Neural cell (in vitro differentiated cells): Measurements from ENCODE around the gene CPN1.

Experiments used
- EP300 ChIP-seq: fragments of 450-650 bp; conservative IDR thresholded peaks from 2 replicates; pipeline ENCODE4 v1.6.1; 2014; ENCODE audit warnings: antibody characterized with exemption, mild to moderate bottlenecking, moderate library complexity; ENCODE audit not compliant: poor library complexity, severe bottlenecking
- EZH2 ChIP-seq: fragments of 200-600, 300-800 bp; shearing (Covaris generic), sonication (generic); IDR thresholded peaks from 2 replicates; pipeline ENCODE4 v1.6.1; 2014; ENCODE audit warnings: antibody characterized with exemption, low read length, borderline replicate concordance, mild to moderate bottlenecking; ENCODE audit not compliant: insufficient read depth, poor library complexity, severe bottlenecking
- POLR2AphosphoS5 ChIP-seq: IDR thresholded peaks from 2 replicates; pipeline ENCODE4 v1.6.1; 2012
- RAD21 ChIP-seq: fragments of 450-650 bp; conservative IDR thresholded peaks from 2 replicates; pipeline ENCODE4 v1.6.1; 2014; ENCODE audit warnings: antibody characterized with exemption, mild to moderate bottlenecking, moderate library complexity
- SMC3 ChIP-seq: fragments of 450-650 bp; conservative IDR thresholded peaks from 2 replicates; pipeline ENCODE4 v1.6.1; 2014; ENCODE audit warnings: antibody characterized with exemption, mild to moderate bottlenecking, moderate library complexity; ENCODE audit not compliant: poor library complexity
- TAF1 ChIP-seq: IDR thresholded peaks from 2 replicates; pipeline ENCODE4 v1.6.1; 2012; ENCODE audit warnings: low read depth
- TF ChIP-seq, protein P1 (sequence below): fragments of 450-650 bp; IDR thresholded peaks from 2 replicates; pipeline ENCODE4 v1.5.1; 2014; ENCODE audit warnings: antibody characterized with exemption, mild to moderate bottlenecking, moderate library complexity; ENCODE audit not compliant: poor library complexity, severe bottlenecking
- TF ChIP-seq, protein P2 (sequence below): IDR thresholded peaks from 2 replicates; pipeline ENCODE4 v1.6.1; 2012; ENCODE audit warnings: borderline replicate concordance

GRCh38 chr10:100101192-100102076, 19.8 kb upstream of the CPN1 start:
- TF ChIP-seq, protein P1, sequence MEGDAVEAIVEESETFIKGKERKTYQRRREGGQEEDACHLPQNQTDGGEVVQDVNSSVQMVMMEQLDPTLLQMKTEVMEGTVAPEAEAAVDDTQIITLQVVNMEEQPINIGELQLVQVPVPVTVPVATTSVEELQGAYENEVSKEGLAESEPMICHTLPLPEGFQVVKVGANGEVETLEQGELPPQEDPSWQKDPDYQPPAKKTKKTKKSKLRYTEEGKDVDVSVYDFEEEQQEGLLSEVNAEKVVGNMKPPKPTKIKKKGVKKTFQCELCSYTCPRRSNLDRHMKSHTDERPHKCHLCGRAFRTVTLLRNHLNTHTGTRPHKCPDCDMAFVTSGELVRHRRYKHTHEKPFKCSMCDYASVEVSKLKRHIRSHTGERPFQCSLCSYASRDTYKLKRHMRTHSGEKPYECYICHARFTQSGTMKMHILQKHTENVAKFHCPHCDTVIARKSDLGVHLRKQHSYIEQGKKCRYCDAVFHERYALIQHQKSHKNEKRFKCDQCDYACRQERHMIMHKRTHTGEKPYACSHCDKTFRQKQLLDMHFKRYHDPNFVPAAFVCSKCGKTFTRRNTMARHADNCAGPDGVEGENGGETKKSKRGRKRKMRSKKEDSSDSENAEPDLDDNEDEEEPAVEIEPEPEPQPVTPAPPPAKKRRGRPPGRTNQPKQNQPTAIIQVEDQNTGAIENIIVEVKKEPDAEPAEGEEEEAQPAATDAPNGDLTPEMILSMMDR, result no peak
- TF ChIP-seq SMC3, result no peak
- TF ChIP-seq, protein P2, sequence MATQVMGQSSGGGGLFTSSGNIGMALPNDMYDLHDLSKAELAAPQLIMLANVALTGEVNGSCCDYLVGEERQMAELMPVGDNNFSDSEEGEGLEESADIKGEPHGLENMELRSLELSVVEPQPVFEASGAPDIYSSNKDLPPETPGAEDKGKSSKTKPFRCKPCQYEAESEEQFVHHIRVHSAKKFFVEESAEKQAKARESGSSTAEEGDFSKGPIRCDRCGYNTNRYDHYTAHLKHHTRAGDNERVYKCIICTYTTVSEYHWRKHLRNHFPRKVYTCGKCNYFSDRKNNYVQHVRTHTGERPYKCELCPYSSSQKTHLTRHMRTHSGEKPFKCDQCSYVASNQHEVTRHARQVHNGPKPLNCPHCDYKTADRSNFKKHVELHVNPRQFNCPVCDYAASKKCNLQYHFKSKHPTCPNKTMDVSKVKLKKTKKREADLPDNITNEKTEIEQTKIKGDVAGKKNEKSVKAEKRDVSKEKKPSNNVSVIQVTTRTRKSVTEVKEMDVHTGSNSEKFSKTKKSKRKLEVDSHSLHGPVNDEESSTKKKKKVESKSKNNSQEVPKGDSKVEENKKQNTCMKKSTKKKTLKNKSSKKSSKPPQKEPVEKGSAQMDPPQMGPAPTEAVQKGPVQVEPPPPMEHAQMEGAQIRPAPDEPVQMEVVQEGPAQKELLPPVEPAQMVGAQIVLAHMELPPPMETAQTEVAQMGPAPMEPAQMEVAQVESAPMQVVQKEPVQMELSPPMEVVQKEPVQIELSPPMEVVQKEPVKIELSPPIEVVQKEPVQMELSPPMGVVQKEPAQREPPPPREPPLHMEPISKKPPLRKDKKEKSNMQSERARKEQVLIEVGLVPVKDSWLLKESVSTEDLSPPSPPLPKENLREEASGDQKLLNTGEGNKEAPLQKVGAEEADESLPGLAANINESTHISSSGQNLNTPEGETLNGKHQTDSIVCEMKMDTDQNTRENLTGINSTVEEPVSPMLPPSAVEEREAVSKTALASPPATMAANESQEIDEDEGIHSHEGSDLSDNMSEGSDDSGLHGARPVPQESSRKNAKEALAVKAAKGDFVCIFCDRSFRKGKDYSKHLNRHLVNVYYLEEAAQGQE, result no peak
- TF ChIP-seq POLR2AphosphoS5, result no peak
- TF ChIP-seq TAF1, result no peak
- no peak for TF ChIP-seq EZH2
- no peak for TF ChIP-seq EP300
- TF ChIP-seq RAD21, result no peak
